T-helper 17 cell (primary cell): ENCODE data around the gene SLMAP. TPM values are rescaled to one million over a fixed set of nuclear protein-coding genes. Genes with fewer than 3 reads are reported as not detected.
A peak's percentile ranks its signal among the peaks of the same experiment; 100 is the strongest.

ENCODE experiments used
- ATAC-seq: fragments of 150-1000 bp; cut with Tn5 transposase; 2 replicates; pipeline ENCODE4 v1.10.0; 2021; ENCODE audit warnings: mild to moderate bottlenecking, moderate library complexity
- DNase-seq, 3 donors: peaks; one replicate each; pipeline versions ENCODE4 v3.0.0 to v3.0.0-alpha.2; 2020 to 2021
- H3K9me3 ChIP-seq: one replicate; pipeline ENCODE4 v1.7.0; 2013; ENCODE audit warnings: low read length, mild to moderate bottlenecking; ENCODE audit not compliant: control insufficient read depth, poor library complexity, severe bottlenecking
- H3K27ac Mint-ChIP-seq: one replicate; pipeline ENCODE4 v1.8.0; 2022; ENCODE audit warnings: mild to moderate bottlenecking, moderate library complexity, mixed read lengths
- H3K27me3 Mint-ChIP-seq: one replicate; pipeline ENCODE4 v1.8.0; 2022; ENCODE audit warnings: mixed read lengths
- H3K36me3 Mint-ChIP-seq: one replicate; pipeline ENCODE4 v1.8.0; 2022; ENCODE audit warnings: low read depth, mixed read lengths
- H3K4me1 Mint-ChIP-seq: one replicate; pipeline ENCODE4 v1.8.0; 2022; ENCODE audit warnings: mild to moderate bottlenecking, mixed read lengths
- H3K4me3 Mint-ChIP-seq: one replicate; pipeline ENCODE4 v1.8.0; 2022; ENCODE audit warnings: mild to moderate bottlenecking, moderate library complexity, mixed read lengths
- total RNA-seq, 4 donors: library from RNA in 2 of 4; stranded (reverse) in 2 of 4; gene quantifications; one replicate each; pipeline ENCODE4 v1.2.3 and lab custom pipeline; 2022 to 2026

The SLMAP gene
- total RNA-seq, 2 donors from 2014 or later: 59.0 to 71.4 TPM

DNA sequence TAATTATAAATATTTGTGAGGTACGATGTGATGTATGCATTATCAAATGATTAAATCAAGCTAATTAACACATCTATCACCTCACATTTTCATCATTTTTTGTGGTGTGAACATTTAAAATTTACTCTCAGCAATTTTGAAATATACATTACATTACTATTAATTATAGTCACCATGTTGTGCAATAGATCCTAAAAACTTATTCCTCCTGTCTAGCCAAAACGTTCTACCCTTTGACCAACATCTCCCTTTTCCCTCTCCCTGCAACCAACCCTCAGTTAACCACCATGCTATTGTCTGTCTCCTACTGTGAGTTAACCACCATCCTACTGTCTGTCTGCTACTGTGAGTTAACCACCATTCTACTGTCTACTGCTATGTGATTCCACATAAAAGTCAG lies 20.7 kb upstream of the SLMAP start:
- no peaks in the 10 kb centered on the region for H3K9me3 ChIP-seq
- H3K27me3 Mint-ChIP-seq: peaks cover 5% of the 10 kb centered on the region
- no peak overlapping the region for H3K27ac Mint-ChIP-seq
- DNase-seq (no peak), ATAC-seq (no peak)
- no peaks in the 10 kb centered on the region for H3K4me1 Mint-ChIP-seq
- no peak overlapping the region for H3K4me3 Mint-ChIP-seq
- peaks cover 2% of the 10 kb centered on the region for H3K36me3 Mint-ChIP-seq

DNA sequence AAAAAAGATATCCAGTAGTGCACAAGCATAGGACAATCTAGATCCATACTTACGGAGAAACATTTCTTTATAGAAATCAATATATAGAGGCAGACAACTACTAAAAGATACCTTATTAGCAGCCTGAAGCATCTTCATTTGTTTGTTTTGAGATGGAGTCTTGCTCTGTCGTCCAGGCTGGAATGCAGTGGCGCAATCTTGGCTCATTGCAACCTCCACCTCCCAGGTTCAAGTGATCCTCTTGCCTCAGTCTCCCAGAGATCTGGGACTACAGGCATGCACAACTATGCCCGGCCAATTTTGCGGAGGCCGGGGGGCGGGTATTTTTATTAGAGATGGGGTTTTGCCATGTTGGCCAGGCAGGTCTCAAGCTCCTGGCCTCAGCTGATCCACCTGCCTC lies 18.3 kb upstream of the SLMAP start:
- Mint-ChIP-seq H3K4me3 (no peak overlapping the region), H3K4me1 (no peaks in the 10 kb centered on the region), H3K27me3 (peaks cover 5% of the 10 kb centered on the region), H3K27ac (no peak overlapping the region), H3K36me3 (peaks cover 2% of the 10 kb centered on the region)
- DNase-seq: no peak
- no peaks in the 10 kb centered on the region for H3K9me3 ChIP-seq
- no peak for ATAC-seq

DNA sequence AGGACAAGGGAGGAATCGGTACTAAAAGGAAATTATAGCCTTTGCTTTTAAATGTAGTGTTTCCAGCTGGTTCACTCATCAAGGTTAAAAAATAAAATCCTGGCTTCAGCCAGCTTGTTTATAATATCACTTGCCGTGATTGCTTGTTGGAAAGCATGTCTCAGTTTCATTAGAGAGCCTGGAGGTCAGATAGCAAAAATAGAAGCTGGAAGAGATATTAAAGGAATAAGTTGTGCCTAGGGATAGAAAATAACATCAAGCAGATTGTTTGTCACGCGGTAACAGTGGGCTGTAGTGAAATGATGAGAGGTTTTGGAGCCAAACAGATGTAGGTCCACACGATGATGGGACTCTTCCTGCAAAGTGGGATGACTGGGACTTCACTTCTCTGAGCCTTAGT lies 17.7 kb upstream of the SLMAP start:
- H3K9me3 ChIP-seq: no peaks in the 10 kb centered on the region
- Mint-ChIP-seq H3K4me3 (no peak overlapping the region), H3K27ac (no peak overlapping the region), H3K36me3 (peaks cover 2% of the 10 kb centered on the region), H3K27me3 (peaks cover 5% of the 10 kb centered on the region), H3K4me1 (no peaks in the 10 kb centered on the region)
- DNase-seq (no peak), ATAC-seq (no peak)

DNA sequence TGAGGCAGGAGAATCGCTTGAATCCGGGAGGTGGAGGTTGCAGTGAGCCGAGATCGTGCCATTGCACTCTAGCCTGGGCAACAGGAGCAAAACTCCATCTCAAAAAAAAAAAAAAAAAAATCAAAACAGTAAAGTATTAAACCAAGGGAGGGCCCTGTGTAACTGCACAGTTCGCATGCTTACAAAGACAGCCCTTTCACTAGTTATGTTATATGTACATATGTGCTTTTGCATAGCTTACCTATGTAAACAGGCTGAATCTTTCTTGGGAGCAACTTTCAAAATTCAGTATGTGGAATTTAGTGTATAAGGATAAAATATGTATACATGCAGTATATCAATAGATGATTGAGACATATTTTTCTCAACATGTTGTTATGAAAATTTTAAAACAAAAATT lies 16.1 kb upstream of the SLMAP start:
- no peaks in the 10 kb centered on the region for H3K4me1 Mint-ChIP-seq
- H3K27ac Mint-ChIP-seq: no peak overlapping the region
- no peaks in the 10 kb centered on the region for H3K9me3 ChIP-seq
- ATAC-seq (no peak), DNase-seq (no peak)
- peaks cover 2% of the 10 kb centered on the region for H3K36me3 Mint-ChIP-seq
- no peak overlapping the region for H3K4me3 Mint-ChIP-seq
- H3K27me3 Mint-ChIP-seq: peaks cover 5% of the 10 kb centered on the region

DNA sequence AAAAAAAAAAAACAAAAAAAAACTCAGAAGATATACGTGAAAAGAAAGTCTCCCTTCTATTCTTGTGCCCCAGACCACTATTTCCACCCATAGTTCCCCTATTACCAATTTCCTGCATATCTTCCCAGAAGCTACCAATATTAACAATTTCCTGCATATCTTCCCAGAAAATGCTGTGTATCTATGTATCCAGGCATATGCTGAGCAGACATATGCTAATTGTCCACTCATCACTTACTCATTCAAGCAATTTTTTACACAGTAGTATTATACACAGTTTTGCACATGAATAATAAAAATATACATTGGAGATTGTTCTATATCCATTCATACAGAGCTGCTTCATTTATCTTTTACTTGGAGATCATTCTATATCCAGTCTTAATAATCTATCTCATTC lies 12.6 kb upstream of the SLMAP start:
- Mint-ChIP-seq H3K27me3 (no peaks in the 10 kb centered on the region), H3K4me1 (no peaks in the 10 kb centered on the region), H3K4me3 (no peak overlapping the region), H3K36me3 (no peaks in the 10 kb centered on the region), H3K27ac (no peak overlapping the region)
- no peaks in the 10 kb centered on the region for H3K9me3 ChIP-seq
- ATAC-seq (no peak), DNase-seq (no peak)

DNA sequence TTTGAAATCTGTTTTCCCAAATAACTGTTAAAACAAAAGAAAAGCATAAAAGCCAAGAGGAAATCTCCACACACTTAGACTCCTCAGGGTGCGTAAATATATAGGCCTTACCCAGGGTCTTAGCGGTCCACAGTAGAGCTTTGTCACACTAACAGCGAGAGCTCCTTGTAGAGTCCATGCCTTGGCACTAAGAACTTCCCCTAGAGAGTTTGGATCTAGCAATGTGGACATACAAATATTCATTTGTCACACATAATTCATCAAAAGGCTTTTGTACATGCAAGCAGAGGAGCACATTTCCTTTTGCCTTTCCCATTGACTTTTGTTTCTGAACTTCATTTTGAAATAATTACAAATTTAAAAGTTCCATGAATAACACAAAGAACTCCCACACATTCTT lies 11.0 kb upstream of the SLMAP start:
- Mint-ChIP-seq H3K36me3 (no peaks in the 10 kb centered on the region), H3K4me1 (no peaks in the 10 kb centered on the region), H3K4me3 (no peak overlapping the region), H3K27me3 (no peaks in the 10 kb centered on the region), H3K27ac (no peak overlapping the region)
- no peak for DNase-seq
- H3K9me3 ChIP-seq: no peaks in the 10 kb centered on the region
- ATAC-seq: no peak

DNA sequence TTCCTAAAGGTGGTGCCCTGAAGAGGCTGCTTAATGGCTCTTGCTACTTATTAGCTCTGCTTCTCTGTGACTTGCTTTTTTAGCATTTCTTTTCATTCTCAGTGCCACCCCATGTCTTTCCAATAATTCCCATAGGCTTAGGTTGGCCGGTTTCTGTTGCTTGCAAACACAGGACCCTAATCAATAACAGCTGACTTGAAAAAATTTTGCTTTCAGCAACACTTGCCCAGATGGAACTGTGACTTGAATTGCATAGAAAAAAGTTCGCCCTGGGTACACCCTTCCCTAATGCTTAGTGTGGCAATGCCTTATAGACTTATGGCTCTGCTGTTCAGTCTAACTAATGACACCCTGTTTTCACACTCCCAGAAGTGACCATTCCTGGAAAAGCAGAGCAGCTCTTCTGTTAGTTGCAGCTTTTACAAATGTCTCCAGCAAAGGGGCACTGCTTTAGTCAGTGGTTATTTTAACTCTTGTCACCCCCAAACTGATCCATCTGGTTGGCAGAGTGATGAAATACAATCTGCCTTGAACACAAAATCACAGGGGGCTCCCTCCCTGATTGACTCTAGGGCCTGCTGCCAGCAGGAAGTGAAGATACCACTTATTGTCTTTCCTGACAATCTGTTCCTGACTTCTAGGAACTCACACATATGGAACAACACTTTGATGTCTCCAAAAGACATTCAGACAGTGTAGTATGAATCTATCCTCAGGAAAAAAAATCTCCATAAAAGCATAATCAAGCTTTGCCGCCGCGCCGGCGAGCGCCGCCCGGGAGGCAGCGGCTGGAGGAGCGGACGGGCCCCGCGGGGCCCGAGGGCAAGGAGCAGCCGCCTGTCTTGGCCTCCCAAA lies 9.7 kb upstream of the SLMAP start:
- DNase-seq: no peak
- H3K4me3 Mint-ChIP-seq: no peak overlapping the region
- no peak for ATAC-seq
- H3K36me3 Mint-ChIP-seq: no peaks in the 10 kb centered on the region
- no peaks in the 10 kb centered on the region for H3K4me1 Mint-ChIP-seq
- H3K9me3 ChIP-seq: no peaks in the 10 kb centered on the region
- no peaks in the 10 kb centered on the region for H3K27me3 Mint-ChIP-seq
- no peak overlapping the region for H3K27ac Mint-ChIP-seq

DNA sequence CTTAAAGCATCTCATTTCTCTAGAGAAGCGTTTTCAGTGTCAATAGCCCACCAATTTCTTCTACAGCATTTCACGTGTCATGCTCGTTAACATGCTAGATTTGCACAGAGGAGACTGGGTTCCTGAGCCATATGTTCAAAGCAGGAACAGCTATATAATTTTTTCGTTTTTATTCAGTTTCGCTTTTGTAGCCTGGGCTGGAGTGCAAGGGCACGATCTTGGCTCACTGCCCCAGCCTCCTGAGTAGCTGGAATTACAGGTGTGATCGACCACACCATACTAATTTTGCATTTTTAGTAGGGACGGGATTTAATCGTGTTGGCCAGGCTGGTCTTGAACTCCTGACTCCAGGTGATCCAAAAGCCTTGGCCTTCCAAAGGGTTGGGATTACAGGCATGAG lies 6.6 kb upstream of the SLMAP start:
- Mint-ChIP-seq H3K27me3 (no peaks in the 10 kb centered on the region), H3K4me1 (peaks cover under 1% of the 10 kb centered on the region), H3K27ac (no peak overlapping the region), H3K4me3 (no peak overlapping the region), H3K36me3 (no peaks in the 10 kb centered on the region)
- H3K9me3 ChIP-seq: no peaks in the 10 kb centered on the region
- ATAC-seq (no peak), DNase-seq (no peak)

DNA sequence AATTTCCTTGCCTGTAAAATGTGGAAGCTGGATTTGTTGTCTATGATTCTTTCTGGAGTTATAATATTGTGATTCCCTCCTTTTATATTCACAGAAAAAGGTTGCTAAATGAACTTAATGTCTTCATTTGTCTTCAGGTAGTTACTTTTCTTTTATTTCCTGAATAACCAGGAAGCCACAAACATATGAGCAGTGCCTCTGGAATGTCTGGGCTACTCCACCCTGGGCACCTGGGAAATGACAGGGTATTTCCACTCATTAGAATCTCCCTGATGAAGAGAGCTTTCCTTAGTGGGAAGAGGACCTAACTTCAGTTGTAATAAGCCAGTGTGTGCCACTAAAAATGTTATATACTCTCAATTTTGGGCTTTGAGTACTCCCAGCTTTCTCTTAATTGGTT lies 3.8 kb upstream of the SLMAP start:
- peaks cover 2% of the 10 kb centered on the region for H3K36me3 Mint-ChIP-seq

DNA sequence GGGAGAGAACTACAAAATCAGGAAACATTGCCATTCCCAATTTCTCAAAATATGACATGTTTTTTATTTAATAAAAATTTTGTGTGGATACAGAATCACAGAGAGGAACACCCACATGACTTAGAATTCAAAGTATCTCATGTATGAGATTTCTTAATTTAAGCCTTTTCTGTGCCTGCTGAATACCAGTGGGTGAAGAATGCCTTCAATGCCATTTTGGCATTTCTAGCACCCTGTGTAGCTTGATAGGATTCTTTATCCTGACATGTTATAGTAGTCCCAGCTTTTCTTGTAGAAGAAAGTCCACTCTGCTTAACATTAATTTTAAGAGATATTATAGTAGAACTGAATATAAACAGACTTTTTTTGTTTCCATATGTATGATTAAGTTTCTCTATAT lies 3.1 kb upstream of the SLMAP start:
- peaks cover 10% of the 10 kb centered on the region for H3K4me1 Mint-ChIP-seq
- H3K36me3 Mint-ChIP-seq: peaks cover 2% of the 10 kb centered on the region
- no peaks in the 10 kb centered on the region for H3K9me3 ChIP-seq
- no peak overlapping the region for H3K4me3 Mint-ChIP-seq
- DNase-seq (no peak), ATAC-seq (no peak)
- no peaks in the 10 kb centered on the region for H3K27me3 Mint-ChIP-seq
- no peak overlapping the region for H3K27ac Mint-ChIP-seq

More for the DNA sequence above, 3.8 kb upstream of the SLMAP start:
- Mint-ChIP-seq H3K27ac (no peak overlapping the region), H3K27me3 (no peaks in the 10 kb centered on the region), H3K4me3 (no peak overlapping the region), H3K4me1 (peaks cover 6% of the 10 kb centered on the region)
- DNase-seq: no peak
- no peaks in the 10 kb centered on the region for H3K9me3 ChIP-seq
- no peak for ATAC-seq

DNA sequence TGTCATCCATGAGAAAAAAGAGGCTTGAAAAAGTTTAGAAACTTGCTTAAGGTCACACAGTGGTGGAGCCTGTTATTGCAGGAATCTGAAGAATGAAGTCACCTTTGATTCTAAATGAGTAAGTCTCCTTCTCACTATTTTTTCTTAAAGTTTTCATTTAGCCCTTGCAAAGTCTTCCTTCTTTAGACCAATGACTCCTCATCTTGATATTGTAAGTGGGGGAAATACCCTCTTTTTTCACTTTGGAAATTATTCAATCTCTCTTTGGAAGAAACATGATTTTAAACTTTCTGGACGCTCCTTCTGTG lies 787 bp upstream of the SLMAP start:
- DNase-seq: no peak
- H3K9me3 ChIP-seq: no peaks in the 10 kb centered on the region
- no peak for ATAC-seq
- peaks cover 2% of the 10 kb centered on the region for H3K36me3 Mint-ChIP-seq
- peaks cover 12% of the 10 kb centered on the region for H3K4me1 Mint-ChIP-seq
- peak overlapping the region; percentile 72 for H3K27ac Mint-ChIP-seq
- H3K4me3 Mint-ChIP-seq: peak overlapping the region; percentile 95
- no peaks in the 10 kb centered on the region for H3K27me3 Mint-ChIP-seq

DNA sequence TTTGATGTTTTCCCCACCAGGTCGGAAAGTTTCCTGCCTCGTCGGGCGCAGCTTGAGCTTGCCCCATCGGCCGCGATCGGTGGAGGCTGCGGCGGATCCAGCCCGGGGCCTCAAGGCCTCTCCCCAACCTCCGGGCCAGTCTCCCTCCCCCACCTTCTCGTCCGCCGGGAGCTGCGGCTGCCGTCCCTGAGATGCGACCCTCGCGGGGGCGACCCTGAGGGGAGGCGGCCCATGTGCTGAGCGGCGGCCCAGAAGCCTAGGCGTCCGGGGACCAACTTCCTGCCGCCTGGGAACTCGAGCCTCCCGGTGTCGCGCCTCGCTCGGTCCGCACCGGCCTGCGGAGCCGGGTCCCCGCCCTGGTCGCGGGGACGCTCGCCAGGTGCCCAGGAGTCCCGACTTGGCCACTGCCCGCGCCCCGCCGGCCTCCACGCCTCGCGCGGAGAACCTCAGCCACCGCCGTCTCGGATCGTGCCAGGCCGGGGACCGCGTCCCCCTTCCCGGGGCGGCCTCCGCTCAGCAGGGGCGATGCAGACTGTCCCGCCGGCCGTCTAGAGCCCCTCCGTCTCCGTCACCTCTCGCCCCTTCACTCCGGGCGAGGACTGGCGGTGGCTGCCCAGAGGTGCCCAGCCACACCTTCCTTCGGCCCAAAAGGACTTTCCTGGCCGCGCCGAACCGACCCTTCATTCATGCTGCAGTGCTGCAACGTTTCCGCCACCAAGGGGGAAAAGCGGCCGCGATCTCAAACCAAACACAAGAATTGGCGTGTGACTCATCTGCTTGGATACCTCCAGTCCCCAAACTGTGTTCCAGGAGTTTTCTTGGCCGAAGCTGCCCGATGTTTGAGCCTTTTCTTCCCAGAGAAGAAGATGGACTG lies 656 bp downstream of the SLMAP start:
- H3K27me3 Mint-ChIP-seq: no peaks in the 10 kb centered on the region
- peaks cover 12% of the 10 kb centered on the region for H3K4me1 Mint-ChIP-seq
- peak; percentile 29 for ATAC-seq
- peaks cover 2% of the 10 kb centered on the region for H3K36me3 Mint-ChIP-seq
- peak overlapping the region; percentile 82 for H3K27ac Mint-ChIP-seq
- H3K4me3 Mint-ChIP-seq: peak overlapping the region; percentile 95
- H3K9me3 ChIP-seq: no peaks in the 10 kb centered on the region
- DNase-seq: peak; percentile 11 to 16 (median 12)

DNA sequence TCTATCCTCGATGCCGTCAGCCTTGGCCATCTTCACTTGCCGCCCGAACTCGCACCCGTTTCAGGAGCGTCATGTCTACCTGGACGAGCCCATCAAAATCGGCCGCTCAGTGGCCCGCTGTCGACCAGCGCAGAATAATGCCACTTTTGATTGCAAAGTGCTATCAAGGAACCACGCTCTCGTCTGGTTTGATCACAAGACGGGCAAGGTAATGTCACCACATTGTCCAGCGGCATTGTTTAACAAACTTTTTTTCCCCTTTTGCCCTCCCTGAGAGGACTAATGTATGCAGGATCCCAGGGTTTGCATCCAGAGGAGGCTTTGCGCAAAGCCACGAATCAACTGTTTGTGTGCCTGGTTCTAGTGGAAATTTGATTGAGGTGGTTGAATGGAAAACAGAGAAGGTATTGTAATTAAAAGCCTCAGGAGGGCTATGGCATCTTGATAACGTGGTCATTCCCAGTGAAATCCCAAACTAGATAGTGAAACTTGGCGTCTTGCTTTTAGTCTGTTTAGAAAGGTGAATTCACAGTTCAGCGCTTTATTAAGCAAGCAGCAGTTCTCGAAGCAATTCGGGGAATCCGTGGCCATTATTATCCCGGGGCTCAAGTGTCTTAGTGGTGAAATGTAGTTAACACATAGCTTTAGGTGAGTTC lies 1.7 kb downstream of the SLMAP start:
- no peaks in the 10 kb centered on the region for H3K9me3 ChIP-seq
- peaks cover 14% of the 10 kb centered on the region for H3K4me1 Mint-ChIP-seq
- no peaks in the 10 kb centered on the region for H3K27me3 Mint-ChIP-seq
- peak overlapping the region; percentile 95 for H3K4me3 Mint-ChIP-seq
- DNase-seq: no peak
- peak overlapping the region; percentile 82 for H3K27ac Mint-ChIP-seq
- peaks cover 2% of the 10 kb centered on the region for H3K36me3 Mint-ChIP-seq
- no peak for ATAC-seq
